Measurements from ENCODE around the gene NAA35.

NAA35 gene

GRCh38 chr9:86069206-86069869 is 128.4 kb downstream of the NAA35 start:
- DNase-seq, result no peak

Measured in NCI-H1436 (cell line).